GM12891 (cell line): ENCODE data around the gene SNCA.

Source experiments
- DNase-seq: peaks from one replicate; pipeline ENCODE4 v3.0.0; 2011; ENCODE audit warnings: low spot score; ENCODE audit not compliant: insufficient read length
- FAIRE-seq: peaks from 2 replicates; lab custom pipeline; 2011; peaks lifted over from hg19 to GRCh38; lab: Jason Lieb, UNC
- PAX5 ChIP-seq: IDR thresholded peaks from 2 replicates; pipeline ENCODE4 v1.6.1; 2011; ENCODE audit warnings: low read length, moderate library complexity, mild to moderate bottlenecking; ENCODE audit not compliant: insufficient read depth, severe bottlenecking
- POLR2A ChIP-seq: IDR thresholded peaks from 2 replicates; pipeline ENCODE4 v1.6.1; 2011; ENCODE audit warnings: low read depth, low read length, control low read depth
- POLR2AphosphoS5 ChIP-seq: IDR thresholded peaks from 2 replicates; pipeline ENCODE4 v1.6.1; 2011; ENCODE audit warnings: low read depth, low read length, control low read depth
- POU2F2 ChIP-seq: IDR thresholded peaks from 2 replicates; pipeline ENCODE4 v1.6.1; 2011; ENCODE audit warnings: low read depth, mild to moderate bottlenecking, control low read depth, low read length, moderate library complexity
- SPI1 ChIP-seq: IDR thresholded peaks from 2 replicates; pipeline ENCODE4 v1.6.1; 2011; ENCODE audit warnings: low read depth, low read length, control low read depth
- TAF1 ChIP-seq: IDR thresholded peaks from 2 replicates; pipeline ENCODE4 v1.6.1; 2011; ENCODE audit warnings: low read depth, low read length, control low read depth

Gene SNCA

DNA sequence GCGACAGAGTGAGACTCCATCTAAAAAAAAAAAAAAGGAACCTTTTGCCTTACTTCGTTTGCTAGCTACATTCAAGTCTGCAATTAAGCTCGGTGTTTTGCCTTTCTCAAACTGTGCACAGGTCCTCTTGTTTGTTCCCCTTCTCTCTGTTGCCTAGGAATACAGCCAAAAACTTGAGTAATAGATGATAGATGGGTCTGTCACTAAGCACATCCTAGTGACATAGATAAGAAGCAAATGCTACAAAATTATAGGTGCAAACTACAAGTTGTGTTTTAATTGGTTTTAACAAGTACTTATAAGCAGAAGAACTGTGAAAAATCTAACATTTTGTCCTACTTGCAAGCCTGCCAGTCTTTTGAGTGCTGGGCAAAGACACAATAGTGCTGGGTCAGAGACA is 95.2 kb downstream of the SNCA start:
- no peak for FAIRE-seq
- no peak for DNase-seq
- no peak for TF ChIP-seq POU2F2
- no peak for TF ChIP-seq POLR2AphosphoS5
- TF ChIP-seq TAF1 = no peak
- no peak for TF ChIP-seq POLR2A
- TF ChIP-seq PAX5 = no peak
- no peak for TF ChIP-seq SPI1

DNA sequence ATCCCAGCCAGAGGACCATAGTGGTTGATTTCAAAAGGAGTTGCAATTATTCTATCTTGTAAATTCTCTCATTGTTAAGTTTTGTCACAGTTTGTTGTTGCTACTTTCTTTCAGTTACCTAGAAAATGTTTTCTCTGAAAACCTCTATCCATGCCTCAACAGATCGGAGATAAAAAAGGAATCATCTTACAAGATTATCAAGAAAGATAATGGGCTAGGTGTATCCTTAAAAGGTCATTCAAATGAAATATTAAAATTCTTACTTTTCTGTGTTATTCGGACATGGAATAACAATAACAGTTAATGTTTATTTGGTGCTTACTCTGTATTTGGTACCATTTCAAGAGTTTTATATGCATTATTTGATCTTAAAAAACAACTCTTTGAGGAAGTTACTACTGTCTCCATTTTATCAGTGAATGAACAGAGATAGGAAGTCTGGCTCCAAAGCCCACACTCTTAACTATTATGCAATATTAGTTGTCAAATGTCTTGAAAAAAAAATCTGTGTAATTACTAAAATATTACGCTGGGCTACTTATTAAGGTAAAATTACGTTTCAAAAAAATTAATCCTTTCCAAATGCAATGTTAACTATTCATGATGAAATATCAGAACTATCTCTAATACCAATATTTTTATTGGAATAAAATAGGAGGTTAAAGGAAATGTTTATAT is 97.5 kb downstream of the SNCA start:
- DNase-seq (no peak), FAIRE-seq (no peak)
- no peak for TF ChIP-seq PAX5
- no peak for TF ChIP-seq POLR2A
- TF ChIP-seq POLR2AphosphoS5 = no peak
- TF ChIP-seq SPI1 = no peak
- no peak for TF ChIP-seq TAF1
- no peak for TF ChIP-seq POU2F2

DNA sequence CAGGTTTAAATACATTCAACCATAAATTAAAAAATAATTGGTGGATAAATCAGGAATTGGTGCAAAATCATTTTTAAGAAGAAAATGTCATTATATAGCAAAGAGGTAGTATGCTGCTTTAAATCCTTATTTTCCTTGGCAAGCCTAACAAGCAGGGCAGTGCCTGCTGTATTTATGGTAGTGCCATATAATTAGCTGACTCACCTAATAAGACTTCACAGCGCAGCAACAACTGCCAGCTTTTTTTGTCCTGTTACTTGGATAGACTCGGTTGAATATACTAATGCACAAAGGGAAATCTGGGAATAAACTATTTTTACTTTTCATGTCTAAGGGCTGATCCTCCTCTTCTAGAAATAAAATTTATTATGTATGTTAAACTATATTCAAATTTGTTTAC is 99.1 kb downstream of the SNCA start:
- no peak for FAIRE-seq
- DNase-seq = no peak
- TF ChIP-seq POLR2A (no peak), POU2F2 (no peak), TAF1 (no peak), POLR2AphosphoS5 (no peak), SPI1 (no peak), PAX5 (no peak)

DNA sequence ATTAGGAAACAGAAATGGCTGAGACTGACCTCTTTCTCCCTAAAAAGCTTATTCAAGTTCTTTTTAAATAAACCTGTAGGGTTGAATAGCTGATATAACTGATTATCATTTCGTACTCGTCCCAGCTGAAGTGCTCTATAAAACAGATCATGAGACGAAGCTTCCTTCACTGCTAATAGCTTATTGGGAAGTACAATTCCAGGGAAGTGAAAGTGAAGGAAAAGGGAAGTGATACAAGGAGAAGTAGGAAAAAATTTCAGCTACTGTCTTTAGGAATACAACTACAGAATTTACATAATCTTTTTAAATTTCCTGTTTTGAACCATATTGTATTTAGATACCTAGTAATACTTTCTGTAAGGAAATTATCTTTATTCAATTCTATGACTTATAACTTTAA is 103.0 kb downstream of the SNCA start:
- FAIRE-seq (no peak), DNase-seq (no peak)
- TF ChIP-seq POLR2AphosphoS5 (no peak), SPI1 (no peak), PAX5 (no peak), TAF1 (no peak), POLR2A (no peak), POU2F2 (no peak)

DNA sequence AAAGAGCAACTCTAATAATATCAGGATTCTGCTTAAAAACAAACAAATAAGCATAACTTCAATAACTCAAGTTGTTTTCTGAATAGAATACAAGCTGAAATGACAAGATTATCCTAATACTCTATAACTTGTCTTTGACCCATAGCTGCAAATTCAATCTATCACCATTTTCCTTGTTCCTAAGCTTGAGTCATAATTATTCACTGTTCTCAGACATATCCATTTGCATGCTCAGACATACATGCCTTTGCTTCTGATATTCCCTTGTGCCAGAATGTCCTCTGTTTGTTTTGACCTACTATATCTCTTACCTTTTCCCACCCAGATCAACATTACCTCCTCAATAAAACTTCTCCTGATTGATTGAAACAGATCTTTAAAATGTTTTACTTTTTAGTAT is 109.7 kb downstream of the SNCA start:
- DNase-seq = no peak
- no peak for TF ChIP-seq TAF1
- TF ChIP-seq SPI1 = no peak
- TF ChIP-seq POU2F2 = no peak
- TF ChIP-seq PAX5 = no peak
- TF ChIP-seq POLR2AphosphoS5 = no peak
- FAIRE-seq = no peak

DNA sequence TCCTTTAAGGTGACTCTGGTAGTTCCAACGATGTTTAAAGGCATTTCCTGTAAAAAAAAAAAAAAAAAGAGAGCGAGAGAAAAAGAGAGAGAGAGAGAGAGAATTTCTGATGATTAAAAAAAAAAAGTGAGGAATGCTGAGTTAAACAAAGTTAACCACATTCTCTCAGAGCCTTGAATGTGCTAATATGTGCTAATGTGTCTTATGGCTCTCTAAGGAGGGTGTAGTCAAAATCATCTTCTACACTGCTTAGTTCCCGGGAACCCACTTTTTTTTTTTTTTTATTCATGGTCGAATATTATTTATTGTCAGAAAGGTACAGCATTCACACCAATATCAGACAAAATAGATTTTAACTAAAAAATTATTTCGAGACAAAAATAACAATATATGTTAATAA is 111.7 kb downstream of the SNCA start:
- FAIRE-seq (no peak), DNase-seq (no peak)

DNA sequence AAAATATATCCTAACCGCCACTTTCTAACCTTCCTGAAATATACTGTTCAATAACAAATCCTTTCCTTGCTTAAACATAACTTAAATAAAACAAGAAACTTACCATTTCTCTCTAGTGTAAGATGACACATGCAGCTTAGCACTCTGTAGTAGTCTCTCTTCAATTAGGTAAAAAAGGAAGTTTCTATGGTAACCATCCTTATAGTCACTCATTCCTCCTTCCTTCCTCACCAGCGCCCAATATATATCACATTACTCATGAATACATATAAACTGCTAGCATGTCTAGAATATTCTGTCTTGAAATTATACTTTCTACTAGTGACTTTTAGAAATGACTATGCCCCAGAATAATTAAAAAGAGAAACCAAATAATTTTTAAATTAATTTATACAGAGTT is 112.2 kb downstream of the SNCA start:
- no peak for DNase-seq

More for the DNA sequence above, 111.7 kb downstream of the SNCA start:
- TF ChIP-seq SPI1 (no peak), PAX5 (no peak), POLR2AphosphoS5 (no peak), POU2F2 (no peak), POLR2A (no peak), TAF1 (no peak)

DNA sequence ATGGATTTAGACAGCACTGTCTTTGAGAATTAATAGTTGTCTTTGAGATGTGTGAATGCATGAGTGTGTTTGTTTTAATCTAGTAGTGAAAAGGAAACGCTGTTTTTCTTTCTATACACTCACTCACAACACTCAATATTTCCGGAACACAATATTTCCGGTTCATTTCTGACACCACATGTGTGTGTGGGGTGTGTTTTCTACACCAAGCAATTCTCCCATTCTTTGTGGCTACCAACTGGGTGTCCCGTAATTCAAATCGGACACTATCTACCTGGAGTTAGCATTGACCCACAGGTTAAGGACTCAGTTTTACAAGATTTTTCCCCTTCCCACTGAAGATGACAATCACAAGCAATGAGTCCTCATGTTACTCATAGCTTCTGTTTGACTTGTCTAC is 113.9 kb downstream of the SNCA start:
- TF ChIP-seq POLR2AphosphoS5 = no peak
- no peak for DNase-seq
- FAIRE-seq = no peak

More for the DNA sequence above, 112.2 kb downstream of the SNCA start:
- no peak for FAIRE-seq
- TF ChIP-seq SPI1 = no peak
- TF ChIP-seq POU2F2 = no peak
- TF ChIP-seq POLR2AphosphoS5 = no peak

DNA sequence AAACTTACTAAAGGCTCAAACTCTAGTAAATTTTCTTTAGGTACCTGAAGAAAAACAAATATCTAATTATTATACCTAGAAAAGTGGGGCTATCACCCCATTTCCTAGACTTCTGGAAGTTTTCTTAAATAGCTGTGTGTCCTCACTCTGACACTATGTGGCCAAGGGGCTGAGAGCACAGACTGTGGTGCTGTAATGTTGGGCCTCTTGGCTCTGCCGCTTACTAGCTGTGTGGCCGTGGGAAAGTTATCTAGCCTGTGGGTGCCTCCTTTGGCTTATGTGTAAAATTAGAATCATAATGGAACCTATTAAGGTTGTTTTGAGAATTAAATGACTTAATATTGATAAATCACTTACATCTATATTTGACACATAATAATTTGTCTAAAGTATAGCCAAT is 114.4 kb downstream of the SNCA start:
- TF ChIP-seq PAX5 (no peak), SPI1 (no peak), POLR2AphosphoS5 (no peak), TAF1 (no peak), POU2F2 (no peak), POLR2A (no peak)
- no peak for FAIRE-seq

DNA sequence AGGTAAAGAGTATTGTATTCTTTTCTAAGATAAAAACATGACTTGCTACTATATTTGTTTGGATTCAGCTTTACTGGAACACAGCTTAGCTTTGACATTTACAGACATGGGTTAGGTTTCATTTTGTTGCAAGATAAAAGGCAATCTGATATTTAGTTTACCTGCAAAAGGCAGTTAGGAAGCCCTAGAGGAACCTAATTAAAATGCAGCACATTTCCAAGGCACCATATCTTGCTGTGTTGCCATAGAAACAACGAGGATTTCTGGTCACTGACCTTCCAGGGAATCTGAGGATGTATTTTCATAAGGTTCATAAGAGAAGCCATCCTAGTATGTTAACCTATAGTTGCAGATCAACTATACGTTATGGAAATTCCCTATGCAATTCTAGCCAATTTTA is 116.0 kb downstream of the SNCA start:
- no peak for TF ChIP-seq SPI1
- TF ChIP-seq TAF1 = no peak
- no peak for TF ChIP-seq PAX5
- no peak for TF ChIP-seq POLR2A
- TF ChIP-seq POU2F2 = no peak
- no peak for TF ChIP-seq POLR2AphosphoS5
- no peak for DNase-seq
- no peak for FAIRE-seq

More for the DNA sequence above, 114.4 kb downstream of the SNCA start:
- DNase-seq = no peak
